Measurements from ENCODE around the gene TUNAR.

Gene TUNAR

GRCh38 chr14:95887351-95887750 lies 10.7 kb downstream of the TUNAR start:
- TF ChIP-seq TOX (CRISPR knock-in tag; IDR thresholded peaks at IDR 0.05; ENCODE audit: borderline replicate concordance) = no peak
- no peak for TF ChIP-seq ISL1 (CRISPR knock-in tag; IDR thresholded peaks at IDR 0.05)
- no peak for TF ChIP-seq PPARA (CRISPR knock-in tag; IDR thresholded peaks at IDR 0.05; ENCODE audit: borderline replicate concordance)
- TF ChIP-seq CSRNP3 (CRISPR knock-in tag; IDR thresholded peaks at IDR 0.05) = no peak
- TF ChIP-seq ZFP30 (CRISPR knock-in tag; IDR thresholded peaks at IDR 0.05) = no peak
- no peak for TF ChIP-seq ZFP3 (CRISPR knock-in tag; IDR thresholded peaks at IDR 0.05)
- TF ChIP-seq TSHZ2 (CRISPR knock-in tag; IDR thresholded peaks at IDR 0.05) = no peak
- TF ChIP-seq SNAI2 (CRISPR knock-in tag; IDR thresholded peaks at IDR 0.05) = no peak
- TF ChIP-seq CREB5 (CRISPR knock-in tag; IDR thresholded peaks at IDR 0.05; ENCODE audit: low read depth) = no peak
- no peak for TF ChIP-seq ESRRG (CRISPR knock-in tag; IDR thresholded peaks at IDR 0.05)
- no peak for TF ChIP-seq OSR1 (CRISPR knock-in tag; IDR thresholded peaks at IDR 0.05)
- TF ChIP-seq ZNF70 (CRISPR knock-in tag; IDR thresholded peaks at IDR 0.05) = no peak
- TF ChIP-seq BACH2 (CRISPR knock-in tag; IDR thresholded peaks at IDR 0.05; ENCODE audit: borderline replicate concordance) = no peak
- TF ChIP-seq ZC3H10 (CRISPR knock-in tag; IDR thresholded peaks at IDR 0.05) = no peak
- no peak for TF ChIP-seq CSDC2 (CRISPR knock-in tag; IDR thresholded peaks at IDR 0.05)
- no peak for TF ChIP-seq ZNF565 (CRISPR knock-in tag; conservative IDR thresholded peaks at IDR 0.05; ENCODE audit: low read depth)
- TF ChIP-seq ARNTL (CRISPR knock-in tag; IDR thresholded peaks at IDR 0.05; ENCODE audit: borderline replicate concordance, low read depth) = no peak
- no peak for TF ChIP-seq PATZ1 (CRISPR knock-in tag; IDR thresholded peaks at IDR 0.05; ENCODE audit: borderline replicate concordance)
- TF ChIP-seq GLIS3 (CRISPR knock-in tag; IDR thresholded peaks at IDR 0.05) = no peak
- no peak for ATAC-seq

- no peak for ATAC-seq
- TF ChIP-seq ZNF565 (CRISPR knock-in tag; conservative IDR thresholded peaks at IDR 0.05; ENCODE audit: low read depth) = no peak
Observed at GRCh38 chr14:95889236-95889979, 12.8 kb downstream of the TUNAR start.

GRCh38 chr14:95891742-95892141 lies 15.1 kb downstream of the TUNAR start:
- ATAC-seq = peak; percentile 79
- no peak for TF ChIP-seq TOX (CRISPR knock-in tag; IDR thresholded peaks at IDR 0.05; ENCODE audit: borderline replicate concordance)
- no peak for TF ChIP-seq ZNF70 (CRISPR knock-in tag; IDR thresholded peaks at IDR 0.05)
- TF ChIP-seq OSR1 (CRISPR knock-in tag; IDR thresholded peaks at IDR 0.05) = no peak
- TF ChIP-seq BACH2 (CRISPR knock-in tag; IDR thresholded peaks at IDR 0.05; ENCODE audit: borderline replicate concordance) = no peak
- no peak for TF ChIP-seq ARNTL (CRISPR knock-in tag; IDR thresholded peaks at IDR 0.05; ENCODE audit: borderline replicate concordance, low read depth)
- TF ChIP-seq GLIS3 (CRISPR knock-in tag; IDR thresholded peaks at IDR 0.05) = no peak
- TF ChIP-seq SNAI2 (CRISPR knock-in tag; IDR thresholded peaks at IDR 0.05) = no peak
- no peak for TF ChIP-seq ZNF565 (CRISPR knock-in tag; conservative IDR thresholded peaks at IDR 0.05; ENCODE audit: low read depth)
- TF ChIP-seq ISL1 (CRISPR knock-in tag; IDR thresholded peaks at IDR 0.05) = no peak
- TF ChIP-seq TSHZ2 (CRISPR knock-in tag; IDR thresholded peaks at IDR 0.05) = no peak
- no peak for TF ChIP-seq PATZ1 (CRISPR knock-in tag; IDR thresholded peaks at IDR 0.05; ENCODE audit: borderline replicate concordance)
- no peak for TF ChIP-seq CREB5 (CRISPR knock-in tag; IDR thresholded peaks at IDR 0.05; ENCODE audit: low read depth)
- TF ChIP-seq CSRNP3 (CRISPR knock-in tag; IDR thresholded peaks at IDR 0.05) = no peak
- no peak for TF ChIP-seq ESRRG (CRISPR knock-in tag; IDR thresholded peaks at IDR 0.05)
- no peak for TF ChIP-seq ZNF8 (CRISPR knock-in tag; IDR thresholded peaks at IDR 0.05)
